ENCODE data around the gene TREH. TPM values are rescaled to one million over a fixed set of nuclear protein-coding genes. Genes with fewer than 3 reads are reported as not detected.

The TREH gene
- total and polyA plus RNA-seq, 2 experiments from 2014 or later = 0.36 TPM; not detected in 1

DNA sequence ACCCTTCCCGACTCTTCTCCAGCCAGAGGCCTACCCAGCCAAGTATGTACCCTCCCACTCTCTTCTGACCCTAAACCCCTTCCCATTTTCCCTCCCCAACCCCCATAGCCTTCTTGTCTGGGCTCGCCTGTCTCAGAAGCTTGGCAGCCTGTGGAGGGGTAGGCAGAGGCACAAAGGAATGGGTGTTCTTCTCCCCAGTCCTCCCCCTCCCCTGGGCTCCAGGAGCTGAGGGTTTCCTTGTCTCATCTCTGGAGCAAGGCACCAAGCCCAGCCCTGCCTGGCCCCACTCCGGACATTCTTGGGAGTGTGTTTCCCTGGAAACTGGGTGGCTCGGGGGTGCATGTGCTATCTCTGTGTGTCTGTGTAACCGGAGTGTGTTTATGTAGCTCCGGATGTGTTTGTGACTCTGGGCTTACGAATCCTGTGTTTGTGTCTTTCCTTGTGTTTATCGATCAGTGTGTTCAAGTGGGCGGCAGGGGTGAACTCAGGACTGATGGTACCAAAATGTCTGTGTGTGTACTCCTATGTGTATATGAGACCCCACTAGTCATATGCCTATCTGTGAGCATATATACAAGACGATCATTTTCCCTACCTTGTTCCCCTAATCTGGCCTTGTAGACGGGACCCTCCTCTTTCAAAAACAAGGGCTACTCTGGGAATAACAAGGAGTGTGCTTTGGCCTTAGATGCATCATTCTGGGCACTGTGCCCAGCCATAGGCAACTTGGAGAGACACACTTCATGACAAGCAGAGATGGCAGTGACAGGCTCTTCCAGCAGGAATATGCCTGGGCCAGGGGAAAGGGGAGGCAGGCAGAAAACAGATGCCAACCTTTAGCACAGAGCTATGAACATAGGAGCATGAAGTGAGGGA lies 61.1 kb downstream of the TREH start (continued):
- TF ChIP-seq CTCF (conservative IDR thresholded peaks at IDR 0.05; ENCODE audit: low read depth in 2 of 2) = no peak
- no peak for TF ChIP-seq NANOG (IDR thresholded peaks at IDR 0.05; ENCODE audit: borderline replicate concordance)
- TF ChIP-seq, protein P1, sequence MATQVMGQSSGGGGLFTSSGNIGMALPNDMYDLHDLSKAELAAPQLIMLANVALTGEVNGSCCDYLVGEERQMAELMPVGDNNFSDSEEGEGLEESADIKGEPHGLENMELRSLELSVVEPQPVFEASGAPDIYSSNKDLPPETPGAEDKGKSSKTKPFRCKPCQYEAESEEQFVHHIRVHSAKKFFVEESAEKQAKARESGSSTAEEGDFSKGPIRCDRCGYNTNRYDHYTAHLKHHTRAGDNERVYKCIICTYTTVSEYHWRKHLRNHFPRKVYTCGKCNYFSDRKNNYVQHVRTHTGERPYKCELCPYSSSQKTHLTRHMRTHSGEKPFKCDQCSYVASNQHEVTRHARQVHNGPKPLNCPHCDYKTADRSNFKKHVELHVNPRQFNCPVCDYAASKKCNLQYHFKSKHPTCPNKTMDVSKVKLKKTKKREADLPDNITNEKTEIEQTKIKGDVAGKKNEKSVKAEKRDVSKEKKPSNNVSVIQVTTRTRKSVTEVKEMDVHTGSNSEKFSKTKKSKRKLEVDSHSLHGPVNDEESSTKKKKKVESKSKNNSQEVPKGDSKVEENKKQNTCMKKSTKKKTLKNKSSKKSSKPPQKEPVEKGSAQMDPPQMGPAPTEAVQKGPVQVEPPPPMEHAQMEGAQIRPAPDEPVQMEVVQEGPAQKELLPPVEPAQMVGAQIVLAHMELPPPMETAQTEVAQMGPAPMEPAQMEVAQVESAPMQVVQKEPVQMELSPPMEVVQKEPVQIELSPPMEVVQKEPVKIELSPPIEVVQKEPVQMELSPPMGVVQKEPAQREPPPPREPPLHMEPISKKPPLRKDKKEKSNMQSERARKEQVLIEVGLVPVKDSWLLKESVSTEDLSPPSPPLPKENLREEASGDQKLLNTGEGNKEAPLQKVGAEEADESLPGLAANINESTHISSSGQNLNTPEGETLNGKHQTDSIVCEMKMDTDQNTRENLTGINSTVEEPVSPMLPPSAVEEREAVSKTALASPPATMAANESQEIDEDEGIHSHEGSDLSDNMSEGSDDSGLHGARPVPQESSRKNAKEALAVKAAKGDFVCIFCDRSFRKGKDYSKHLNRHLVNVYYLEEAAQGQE (IDR thresholded peaks at IDR 0.05; ENCODE audit: unreplicated experiment) = no peak

- Histone ChIP-seq H3F3A (replicated peaks; ENCODE audit: low read depth) (peaks cover 15% of the 10 kb centered on the region), H3K9me2 (ENCODE audit: insufficient read depth) (no peaks in the 10 kb centered on the region), H3K4me1 (ENCODE audit: insufficient read depth) (peaks cover 69% of the 10 kb centered on the region), H3K79me2 (replicated peaks; ENCODE audit: insufficient read depth) (no peaks in the 10 kb centered on the region), H3K27ac (ENCODE audit: low read depth) (peak overlapping the region; percentile 87), H3K4me2 (peak overlapping the region; percentile 70), H3K27me3 (ENCODE audit: insufficient read depth) (peaks cover 11% of the 10 kb centered on the region), H3K36me3 (ENCODE audit: insufficient read depth) (no peaks in the 10 kb centered on the region), H3K4me3 (peak overlapping the region; percentile 7; the same call in 1 of the 2 replicates), H2AFZ (no peak overlapping the region), H4K20me1 (replicated peaks; ENCODE audit: insufficient read depth) (no peaks in the 10 kb centered on the region)
- DNase-seq (ENCODE audit: low spot score) (peak; percentile 70), ATAC-seq (peak; percentile 5)
- H3K9me3 Mint-ChIP-seq = peaks cover 3% of the 10 kb centered on the region; the same call in 2 of the 3 replicates
- H3K4me3 Mint-ChIP-seq = peak overlapping the region; percentile 13; the same call in 1 of the 3 replicates
- H3K27ac Mint-ChIP-seq = peak overlapping the region; percentile 87
- peaks cover 76% of the 10 kb centered on the region for H3K4me1 Mint-ChIP-seq
- H3K27me3 Mint-ChIP-seq (ENCODE audit: insufficient read depth, low read depth, poor library complexity) = peaks cover 24% of the 10 kb centered on the region
- H3K36me3 Mint-ChIP-seq (ENCODE audit: low read depth) = peaks cover 4% of the 10 kb centered on the region; the same call in 1 of the 3 replicates
- TF ChIP-seq NANOG (IDR thresholded peaks at IDR 0.05; ENCODE audit: borderline replicate concordance) (no peak), ZNF462 (CRISPR knock-in tag; IDR thresholded peaks at IDR 0.05) (no peak), EZH2 (IDR thresholded peaks at IDR 0.05; ENCODE audit: low read depth, unreplicated experiment) (no peak)
- TF ChIP-seq, protein P1 (IDR thresholded peaks at IDR 0.05; ENCODE audit: unreplicated experiment) = no peak
Observed at GRCh38 chr11:118615976-118616371, 63.5 kb downstream of the TREH start.
